IPS-18a (cell line): ENCODE measurements around the gene CNST.
"Not testable (repeated sequence)": the region's sequence is repeated elsewhere in the genome, so short reads cannot be mapped to it uniquely, and the experiment has no call there.

Experiments
- H3K27ac ChIP-seq: one replicate; pipeline ENCODE4 v1.5.1; 2013; ENCODE audit warnings: low read length
- H3K27me3 ChIP-seq: one replicate; pipeline ENCODE4 v1.6.1; 2013; ENCODE audit warnings: mild to moderate bottlenecking, low read length; ENCODE audit not compliant: control insufficient read depth, insufficient read depth
- H3K36me3 ChIP-seq: one replicate; pipeline ENCODE4 v1.6.1; 2013; ENCODE audit warnings: low read depth, low read length; ENCODE audit not compliant: control insufficient read depth
- H3K4me1 ChIP-seq: one replicate; pipeline ENCODE4 v1.6.1; 2013; ENCODE audit warnings: low read depth, low read length; ENCODE audit not compliant: control insufficient read depth
- H3K4me3 ChIP-seq: one replicate; pipeline ENCODE4 v1.5.1; 2013; ENCODE audit warnings: low read length
- H3K9ac ChIP-seq: one replicate; pipeline ENCODE4 v1.6.1; 2013; ENCODE audit warnings: mild to moderate bottlenecking, low read length, moderate library complexity
- H3K9me3 ChIP-seq: one replicate; pipeline ENCODE4 v1.6.1; 2013; ENCODE audit warnings: low read depth, low read length; ENCODE audit not compliant: control insufficient read depth

The CNST gene

GRCh38 chr1:246591047-246591446, 24.8 kb downstream of the CNST start:
- Histone ChIP-seq H3K9me3 (no peaks in the 10 kb centered on the region), H3K4me3 (no peak overlapping the region), H3K36me3 (peaks cover 4% of the 10 kb centered on the region), H3K27me3 (no peaks in the 10 kb centered on the region), H3K9ac (no peak overlapping the region), H3K27ac (no peak overlapping the region), H3K4me1 (no peaks in the 10 kb centered on the region)

GRCh38 chr1:246591504-246591903, 25.2 kb downstream of the CNST start:
- Histone ChIP-seq H3K9me3 (no peaks in the 10 kb centered on the region), H3K4me3 (no peak overlapping the region), H3K27ac (no peak overlapping the region), H3K9ac (no peak overlapping the region), H3K4me1 (no peaks in the 10 kb centered on the region), H3K27me3 (no peaks in the 10 kb centered on the region), H3K36me3 (peaks cover 4% of the 10 kb centered on the region)

DNA sequence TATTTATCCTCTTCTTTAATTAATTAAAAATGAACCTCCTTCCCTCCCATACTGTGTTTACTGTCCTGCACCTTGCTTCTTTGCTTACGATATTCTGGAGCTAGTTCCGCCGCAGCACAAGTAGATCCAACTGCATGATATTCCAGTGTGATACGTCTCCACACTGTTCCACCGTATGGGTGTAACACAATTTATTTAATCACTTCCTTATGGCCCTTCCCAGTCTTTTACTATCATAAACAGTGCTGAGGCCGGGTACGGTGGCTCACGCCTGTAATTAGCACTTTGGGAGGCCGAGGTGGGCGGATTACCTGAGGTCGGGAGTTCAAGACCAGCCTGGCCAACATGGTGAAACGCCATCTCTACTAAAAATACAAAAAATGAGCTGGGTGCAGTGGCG, 25.7 kb downstream of the CNST start:
- H3K4me3 ChIP-seq, result no peak overlapping the region
- H3K9me3 ChIP-seq, result no peaks in the 10 kb centered on the region
- H3K36me3 ChIP-seq, result peaks cover 4% of the 10 kb centered on the region
- H3K27me3 ChIP-seq, result no peaks in the 10 kb centered on the region
- no peak overlapping the region for H3K9ac ChIP-seq
- no peak overlapping the region for H3K27ac ChIP-seq
- H3K4me1 ChIP-seq, result no peaks in the 10 kb centered on the region

- H3K27ac ChIP-seq, result no peak overlapping the region
- no peaks in the 10 kb centered on the region for H3K4me1 ChIP-seq
- H3K9me3 ChIP-seq, result no peaks in the 10 kb centered on the region
- no peak overlapping the region for H3K4me3 ChIP-seq
- no peak overlapping the region for H3K9ac ChIP-seq
- H3K27me3 ChIP-seq, result no peaks in the 10 kb centered on the region
- peaks cover 4% of the 10 kb centered on the region for H3K36me3 ChIP-seq
Observed at GRCh38 chr1:246592695-246593094, 26.4 kb downstream of the CNST start.

DNA sequence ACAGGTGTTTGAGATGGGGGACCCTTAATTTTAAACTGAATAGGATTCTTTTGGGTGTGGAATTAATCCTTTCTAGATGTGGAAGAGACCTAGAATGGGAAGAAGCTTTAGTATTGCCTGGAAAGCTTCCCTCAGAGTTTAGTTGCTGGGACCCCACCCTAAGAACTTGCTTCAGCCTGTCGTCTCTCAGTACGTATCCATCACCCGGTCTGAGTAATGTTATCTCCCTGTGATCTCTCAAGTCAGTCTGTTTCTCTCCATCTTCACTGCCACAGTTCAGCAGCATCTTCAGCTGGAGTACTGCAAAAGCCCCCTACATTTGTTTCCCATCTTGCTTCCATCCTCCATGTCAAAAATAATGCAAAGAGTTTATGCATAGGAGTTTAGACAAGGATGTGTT, 28.9 kb downstream of the CNST start:
- H3K9ac ChIP-seq, result no peak overlapping the region
- H3K36me3 ChIP-seq, result peaks cover 4% of the 10 kb centered on the region
- no peaks in the 10 kb centered on the region for H3K27me3 ChIP-seq
- H3K27ac ChIP-seq, result no peak overlapping the region
- no peaks in the 10 kb centered on the region for H3K9me3 ChIP-seq
- no peak overlapping the region for H3K4me3 ChIP-seq
- H3K4me1 ChIP-seq, result no peaks in the 10 kb centered on the region

DNA sequence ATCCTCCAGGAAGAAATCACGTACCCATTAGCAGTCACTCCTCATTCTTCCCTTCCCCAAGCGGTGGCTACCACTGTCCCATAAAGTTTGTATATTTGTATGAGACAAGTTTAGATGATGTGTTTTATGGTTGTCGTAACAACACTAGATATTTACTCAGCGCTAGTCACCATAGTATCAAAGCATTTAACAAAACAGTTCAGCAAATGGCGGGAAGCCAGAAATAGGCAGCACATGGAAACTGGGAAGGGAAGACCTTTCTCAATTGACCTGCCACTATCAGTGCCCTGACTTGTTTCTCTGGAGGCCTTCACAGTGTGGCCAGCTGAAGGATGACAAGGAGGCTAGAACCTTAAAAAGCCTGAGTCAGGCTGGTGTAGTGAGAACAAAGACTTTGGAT, 31.1 kb downstream of the CNST start:
- no peak overlapping the region for H3K27ac ChIP-seq
- no peaks in the 10 kb centered on the region for H3K36me3 ChIP-seq

GRCh38 chr1:246597971-246598370, 31.7 kb downstream of the CNST start:
- no peaks in the 10 kb centered on the region for H3K27me3 ChIP-seq
- H3K36me3 ChIP-seq, result no peaks in the 10 kb centered on the region
- no peaks in the 10 kb centered on the region for H3K9me3 ChIP-seq
- no peak overlapping the region for H3K9ac ChIP-seq
- no peaks in the 10 kb centered on the region for H3K4me1 ChIP-seq
- no peak overlapping the region for H3K4me3 ChIP-seq
- no peak overlapping the region for H3K27ac ChIP-seq

More for the DNA sequence above, 31.1 kb downstream of the CNST start:
- no peaks in the 10 kb centered on the region for H3K4me1 ChIP-seq
- no peak overlapping the region for H3K9ac ChIP-seq
- H3K9me3 ChIP-seq, result no peaks in the 10 kb centered on the region
- no peaks in the 10 kb centered on the region for H3K27me3 ChIP-seq
- H3K4me3 ChIP-seq, result no peak overlapping the region

DNA sequence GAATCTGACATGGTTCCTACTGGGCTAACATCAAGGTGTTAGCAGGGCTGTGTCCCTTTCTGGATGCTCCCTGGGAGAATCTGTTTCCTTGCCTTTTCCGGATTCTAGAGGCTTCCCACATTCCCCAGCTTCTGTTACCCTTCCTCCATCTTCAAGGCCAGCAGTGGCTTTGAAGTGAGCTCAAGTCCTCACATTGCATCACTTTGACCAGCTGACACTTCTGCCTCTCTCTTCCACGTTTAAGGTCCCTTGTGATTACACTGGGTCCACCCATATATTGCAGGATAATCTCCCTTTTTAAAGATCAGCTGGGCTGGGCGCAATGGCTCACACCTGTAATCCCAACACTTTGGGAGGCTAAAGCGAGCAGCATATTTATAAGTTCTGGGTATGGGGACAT, 33.1 kb downstream of the CNST start:
- no peaks in the 10 kb centered on the region for H3K9me3 ChIP-seq
- H3K27ac ChIP-seq, result no peak overlapping the region
- H3K9ac ChIP-seq, result no peak overlapping the region
- H3K4me1 ChIP-seq, result no peaks in the 10 kb centered on the region
- no peak overlapping the region for H3K4me3 ChIP-seq
- no peaks in the 10 kb centered on the region for H3K36me3 ChIP-seq
- no peaks in the 10 kb centered on the region for H3K27me3 ChIP-seq

DNA sequence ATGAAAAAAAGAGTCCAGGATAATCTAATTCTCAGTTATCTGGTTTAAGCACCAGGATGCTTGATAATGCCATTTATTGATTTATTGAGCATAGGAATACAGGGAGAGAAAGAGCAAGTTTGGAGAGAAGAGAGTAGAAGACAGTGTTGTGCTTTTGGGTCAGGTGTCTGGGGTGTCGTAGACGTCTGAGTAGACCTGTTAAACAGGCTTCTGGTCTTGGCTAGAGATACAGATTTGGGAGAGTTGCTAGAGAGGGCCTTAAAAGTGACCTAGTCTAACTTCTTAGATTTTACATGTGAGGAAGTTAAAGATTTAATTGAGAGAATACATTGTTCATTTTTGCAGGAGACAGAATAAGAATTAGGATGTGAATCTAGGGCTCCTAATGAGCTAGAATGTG, 34.3 kb downstream of the CNST start:
- Histone ChIP-seq H3K4me1 (no peaks in the 10 kb centered on the region), H3K27ac (no peak overlapping the region), H3K4me3 (no peak overlapping the region), H3K9ac (no peak overlapping the region), H3K27me3 (no peaks in the 10 kb centered on the region), H3K36me3 (no peaks in the 10 kb centered on the region), H3K9me3 (no peaks in the 10 kb centered on the region)

DNA sequence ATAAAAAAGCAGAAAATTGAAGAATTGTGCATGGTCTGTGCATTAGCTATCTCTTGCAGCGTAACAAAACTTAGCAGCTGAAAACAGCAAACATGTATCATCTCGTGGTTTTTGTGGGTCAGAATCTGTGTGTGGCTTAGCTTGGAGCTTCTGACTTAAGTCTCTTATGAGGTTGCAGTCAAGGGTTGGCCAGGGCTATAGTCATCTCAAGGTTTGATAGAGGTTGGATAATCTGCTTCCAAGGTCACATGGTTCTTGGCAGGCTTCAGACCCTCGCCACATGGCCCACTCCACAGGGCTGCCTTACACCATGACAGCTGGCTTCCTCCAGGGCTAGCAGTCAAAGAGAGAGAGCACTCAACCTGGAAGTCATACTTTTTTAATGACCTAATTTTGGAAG, 35.9 kb downstream of the CNST start:
- H3K9ac ChIP-seq, result no peak overlapping the region
- H3K27me3 ChIP-seq, result no peaks in the 10 kb centered on the region
- no peaks in the 10 kb centered on the region for H3K36me3 ChIP-seq
- no peak overlapping the region for H3K4me3 ChIP-seq
- no peak overlapping the region for H3K27ac ChIP-seq
- no peaks in the 10 kb centered on the region for H3K9me3 ChIP-seq
- no peaks in the 10 kb centered on the region for H3K4me1 ChIP-seq

- not testable (repeated sequence) for H3K36me3 ChIP-seq, H3K27ac ChIP-seq, H3K9ac ChIP-seq, H3K9me3 ChIP-seq, H3K27me3 ChIP-seq, H3K4me1 ChIP-seq, H3K4me3 ChIP-seq
Observed at GRCh38 chr1:246605231-246605630, 39.0 kb downstream of the CNST start.

DNA sequence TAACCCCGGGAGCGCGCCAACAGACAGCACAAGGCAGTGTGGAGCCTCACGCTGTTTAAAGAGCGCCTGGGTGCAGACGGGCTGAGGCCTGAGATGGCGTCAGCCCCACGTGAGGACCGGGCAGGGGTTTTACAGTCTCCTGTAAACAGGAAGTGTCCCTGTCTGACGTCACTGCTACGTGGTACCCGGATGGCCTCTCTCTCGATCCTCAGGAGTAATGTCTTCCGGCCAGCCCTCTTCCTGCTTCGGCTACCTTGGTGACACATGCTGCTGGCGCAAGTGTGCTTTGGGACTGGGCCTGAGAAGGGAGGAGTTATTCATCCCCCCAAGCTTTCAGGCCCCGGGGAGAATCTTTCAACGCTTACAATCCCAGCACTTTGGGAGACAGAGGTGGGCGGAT, 41.2 kb downstream of the CNST start:
- Histone ChIP-seq H3K9me3 (no peaks in the 10 kb centered on the region), H3K4me3 (no peak overlapping the region), H3K9ac (no peak overlapping the region), H3K27me3 (no peaks in the 10 kb centered on the region), H3K27ac (no peak overlapping the region), H3K36me3 (no peaks in the 10 kb centered on the region), H3K4me1 (no peaks in the 10 kb centered on the region)
